Hepatocyte (in vitro differentiated cells): ENCODE results near the gene ARHGAP26. TPM values are rescaled to one million over a fixed set of nuclear protein-coding genes. Genes with fewer than 3 reads are reported as not detected.

Experiments
- DNase-seq: peaks from one replicate; pipeline ENCODE4 v3.0.0-alpha.2; 2016; ENCODE audit warnings: low spot score
- H2AFZ ChIP-seq: fragments of 200-600 bp; sonication (generic); 2 replicates; pipeline ENCODE4 v1.6.0; 2016; ENCODE audit warnings: antibody characterized with exemption, mild to moderate bottlenecking
- H3K27ac ChIP-seq: fragments of 200-600 bp; sonication (generic); 2 replicates; pipeline ENCODE4 v1.5.1; 2016; ENCODE audit warnings: mild to moderate bottlenecking
- H3K27me3 ChIP-seq: fragments of 200-600 bp; sonication (generic); 2 replicates; pipeline ENCODE4 v1.6.1; 2016
- H3K36me3 ChIP-seq: fragments of 200-600 bp; sonication (generic); replicated peaks from 2 replicates; pipeline ENCODE4 v1.5.1; 2016; ENCODE audit warnings: low read depth; ENCODE audit not compliant: insufficient read depth
- H3K4me1 ChIP-seq: fragments of 200-600 bp; sonication (generic); 2 replicates; pipeline ENCODE4 v1.5.1; 2016; ENCODE audit warnings: mild to moderate bottlenecking, moderate library complexity; ENCODE audit not compliant: insufficient read depth
- H3K4me2 ChIP-seq: fragments of 200-600 bp; sonication (generic); 2 replicates; pipeline ENCODE4 v1.6.0; 2016
- H3K4me3 ChIP-seq: fragments of 200-600 bp; sonication (generic); 2 replicates; pipeline ENCODE4 v1.5.1; 2016; ENCODE audit warnings: mild to moderate bottlenecking
- H3K79me2 ChIP-seq: fragments of 200-600 bp; sonication (generic); 2 replicates; pipeline ENCODE4 v1.6.0; 2017; ENCODE audit warnings: mild to moderate bottlenecking
- H3K9me2 ChIP-seq: fragments of 200-600 bp; sonication (generic); replicated peaks from 2 replicates; pipeline ENCODE4 v1.6.0; 2017; ENCODE audit warnings: mild to moderate bottlenecking; ENCODE audit not compliant: insufficient read depth
- H3K9me3 ChIP-seq: fragments of 200-600 bp; sonication (generic); 2 replicates; pipeline ENCODE4 v1.5.1; 2016; ENCODE audit warnings: low read depth, mild to moderate bottlenecking
- H4K20me1 ChIP-seq: fragments of 200-600 bp; sonication (generic); 2 replicates; pipeline ENCODE4 v1.6.0; 2016; ENCODE audit warnings: mild to moderate bottlenecking; ENCODE audit not compliant: insufficient read depth, poor library complexity, severe bottlenecking
- EZH2 ChIP-seq: fragments of 200-600 bp; sonication (generic); IDR thresholded peaks from 2 replicates; pipeline ENCODE4 v1.6.1; 2016; ENCODE audit warnings: antibody characterized with exemption, mild to moderate bottlenecking, borderline replicate concordance
- EZH2phosphoT487 ChIP-seq: fragments of 200-600 bp; sonication (generic); IDR thresholded peaks from one replicate; pipeline ENCODE4 v1.6.1; 2018; ENCODE audit warnings: antibody characterized with exemption, mild to moderate bottlenecking, low read depth, moderate library complexity; ENCODE audit not compliant: unreplicated experiment, severe bottlenecking
- WGBS: methylation state at CpG from one replicate; pipeline ENCODE4 v1.1.6; 2016; ENCODE audit warnings: low lambda C conversion rate; ENCODE audit errors: missing lambda C conversion rate; 5-methylcytosine and 5-hydroxymethylcytosine counted together
- polyA plus RNA-seq: library from polyadenylated mRNA; unstranded; fragments of >200 nt; fragmentation: Nextera tagmentation; extraction: Ambion mirVana; gene quantifications from 2 replicates; pipeline ENCODE4 v1.2.1, GENCODE V29; 2016
- total RNA-seq: library from RNA; depleted of rRNA; stranded (reverse); fragments of >200 nt; gene quantifications from 2 replicates; pipeline ENCODE4 v1.2.3, GENCODE V29; 2014
- TF ChIP-seq, protein P1 (sequence below): fragments of 200-600 bp; sonication (generic); IDR thresholded peaks from 2 replicates; pipeline ENCODE4 v1.5.1; 2016; ENCODE audit warnings: antibody characterized with exemption, mild to moderate bottlenecking; ENCODE audit not compliant: poor library complexity

ARHGAP26 gene
- total and polyA plus RNA-seq, 2 experiments from 2014 or later = 16.5 to 19.8 TPM

DNA sequence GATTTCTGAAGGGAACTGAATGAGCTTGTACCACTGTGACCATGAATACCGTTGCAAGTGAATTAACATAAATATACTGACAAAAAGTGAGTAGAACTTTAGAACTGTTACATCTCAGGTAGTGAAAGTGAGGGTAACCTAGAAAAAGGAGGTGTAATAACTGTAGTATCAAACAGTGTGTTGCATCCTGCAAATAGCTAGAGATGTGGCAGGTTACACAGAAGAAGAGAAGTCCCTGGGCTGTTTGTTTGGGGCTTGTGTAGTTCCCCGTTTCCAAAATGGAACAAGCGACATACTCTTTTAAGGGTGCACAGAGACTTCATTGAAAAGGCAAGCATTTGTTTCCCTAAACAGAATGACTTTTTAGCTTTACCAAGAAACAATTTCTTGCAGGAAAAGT lies 418.5 kb downstream of the ARHGAP26 start:
- Histone ChIP-seq H3K27ac (no peak overlapping the region), H4K20me1 (no peaks in the 10 kb centered on the region), H3K27me3 (no peaks in the 10 kb centered on the region), H3K36me3 (no peaks in the 10 kb centered on the region), H3K79me2 (no peaks in the 10 kb centered on the region), H3K4me3 (no peak overlapping the region), H3K9me2 (no peaks in the 10 kb centered on the region), H2AFZ (no peak overlapping the region), H3K4me1 (no peaks in the 10 kb centered on the region), H3K4me2 (no peak overlapping the region), H3K9me3 (no peaks in the 10 kb centered on the region)
- 95% methylated on average over 3 of the region's 3 CpGs for WGBS
- no peak for DNase-seq
- no peak for TF ChIP-seq EZH2phosphoT487
- no peak for TF ChIP-seq EZH2
- TF ChIP-seq, protein P1, sequence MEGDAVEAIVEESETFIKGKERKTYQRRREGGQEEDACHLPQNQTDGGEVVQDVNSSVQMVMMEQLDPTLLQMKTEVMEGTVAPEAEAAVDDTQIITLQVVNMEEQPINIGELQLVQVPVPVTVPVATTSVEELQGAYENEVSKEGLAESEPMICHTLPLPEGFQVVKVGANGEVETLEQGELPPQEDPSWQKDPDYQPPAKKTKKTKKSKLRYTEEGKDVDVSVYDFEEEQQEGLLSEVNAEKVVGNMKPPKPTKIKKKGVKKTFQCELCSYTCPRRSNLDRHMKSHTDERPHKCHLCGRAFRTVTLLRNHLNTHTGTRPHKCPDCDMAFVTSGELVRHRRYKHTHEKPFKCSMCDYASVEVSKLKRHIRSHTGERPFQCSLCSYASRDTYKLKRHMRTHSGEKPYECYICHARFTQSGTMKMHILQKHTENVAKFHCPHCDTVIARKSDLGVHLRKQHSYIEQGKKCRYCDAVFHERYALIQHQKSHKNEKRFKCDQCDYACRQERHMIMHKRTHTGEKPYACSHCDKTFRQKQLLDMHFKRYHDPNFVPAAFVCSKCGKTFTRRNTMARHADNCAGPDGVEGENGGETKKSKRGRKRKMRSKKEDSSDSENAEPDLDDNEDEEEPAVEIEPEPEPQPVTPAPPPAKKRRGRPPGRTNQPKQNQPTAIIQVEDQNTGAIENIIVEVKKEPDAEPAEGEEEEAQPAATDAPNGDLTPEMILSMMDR = no peak

GRCh38 chr5:143190260-143190810 lies 420.2 kb downstream of the ARHGAP26 start:
- no peak overlapping the region for H3K27ac ChIP-seq
- no peaks in the 10 kb centered on the region for H3K9me2 ChIP-seq
- no peak for DNase-seq
- no peaks in the 10 kb centered on the region for H3K36me3 ChIP-seq
- H3K79me2 ChIP-seq = no peaks in the 10 kb centered on the region
- 95% methylated on average over 3 of the region's 3 CpGs for WGBS
- no peak overlapping the region for H3K4me3 ChIP-seq
- H3K4me1 ChIP-seq = no peaks in the 10 kb centered on the region
- no peak overlapping the region for H2AFZ ChIP-seq
- no peaks in the 10 kb centered on the region for H3K9me3 ChIP-seq
- H3K27me3 ChIP-seq = no peaks in the 10 kb centered on the region
- H3K4me2 ChIP-seq = no peak overlapping the region
- H4K20me1 ChIP-seq = no peaks in the 10 kb centered on the region
- no peak for TF ChIP-seq EZH2phosphoT487
- TF ChIP-seq, protein P1 = no peak
- no peak for TF ChIP-seq EZH2

- H3K36me3 ChIP-seq = no peaks in the 10 kb centered on the region
- no peak overlapping the region for H3K4me2 ChIP-seq
Measured at GRCh38 chr5:143191720-143192119, 421.5 kb downstream of the ARHGAP26 start.

More at GRCh38 chr5:143191720-143192119, 421.5 kb downstream of the ARHGAP26 start:
- Histone ChIP-seq H3K9me2 (no peaks in the 10 kb centered on the region), H3K27ac (no peak overlapping the region), H2AFZ (no peak overlapping the region), H4K20me1 (no peaks in the 10 kb centered on the region), H3K4me3 (no peak overlapping the region), H3K9me3 (no peaks in the 10 kb centered on the region), H3K27me3 (no peaks in the 10 kb centered on the region), H3K79me2 (no peaks in the 10 kb centered on the region), H3K4me1 (no peaks in the 10 kb centered on the region)
- DNase-seq = no peak
- 90% methylated on average over 4 of the region's 4 CpGs for WGBS
- TF ChIP-seq EZH2phosphoT487 (no peak), EZH2 (no peak)
- TF ChIP-seq, protein P1 = no peak
